Fibroblast of lung (primary cell): ENCODE measurements around the gene CPSF4L.

Experiments used
- CTCF ChIP-seq, 2 donors: IDR thresholded peaks in 1 of 2; conservative IDR thresholded peaks in 1 of 2; 1 replicate in 1 of 2; 2 replicates in 1 of 2; pipeline ENCODE4 v1.5.1; 2011 to 2012; ENCODE audit warnings: low read length in 2 of 2, control low read depth in 1 of 2, inconsistent platforms in 1 of 2, low read depth in 1 of 2, mild to moderate bottlenecking in 1 of 2
- EZH2 ChIP-seq: IDR thresholded peaks from 2 replicates; pipeline ENCODE4 v1.5.1; 2012; ENCODE audit warnings: low read length, control low read depth, mild to moderate bottlenecking; ENCODE audit errors: missing control alignments

GRCh38 chr17:73203135-73203787 lies 58.4 kb downstream of the CPSF4L start:
- TF ChIP-seq CTCF (conservative IDR thresholded peaks at IDR 0.05 in 1 of 2, IDR thresholded peaks at IDR 0.05 in 1 of 2; ENCODE audit: low read depth in 1 of 2, low read length in 2 of 2) (no peak), EZH2 (no peak)
